Measurements from ENCODE around the gene UROC1. TPM values are rescaled to one million over a fixed set of nuclear protein-coding genes. Genes with fewer than 3 reads are reported as not detected.

UROC1 gene
- total RNA-seq, 3 donors from 2014 or later: not detected

DNA sequence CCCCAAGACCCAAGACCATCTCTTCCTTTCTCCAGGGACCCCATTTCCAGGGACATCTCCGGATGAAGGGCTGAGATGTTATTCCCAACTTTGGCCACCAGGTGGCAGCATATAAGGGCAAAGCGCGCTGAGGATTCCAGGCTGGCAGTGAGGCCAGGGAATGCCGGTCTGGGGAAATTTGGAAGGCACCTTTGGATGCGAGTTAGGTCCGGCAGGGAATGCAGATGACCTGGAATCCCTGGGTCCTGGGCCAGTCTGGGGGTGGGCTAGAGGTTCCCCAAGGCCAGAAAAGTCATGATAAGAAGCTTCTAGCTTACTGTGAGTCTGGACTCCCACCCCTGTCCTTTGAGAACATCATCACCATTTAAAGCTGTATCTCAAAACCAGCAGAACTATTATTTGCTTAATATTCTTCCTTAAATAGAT lies 4.8 kb upstream of the UROC1 start:
- Histone ChIP-seq H3K27me3 (peaks cover 3 to 22% of the 10 kb centered on the region in 2 donors), H3K4me1 (peaks cover 0 to 4% of the 10 kb centered on the region in 2 donors), H3K27ac (no peak overlapping the region), H3K4me3 (no peak overlapping the region), H3K36me3 (no peaks in the 10 kb centered on the region), H3K9me3 (no peaks in the 10 kb centered on the region)
- peak; percentile 34 to 63 for DNase-seq (ENCODE audit: low spot score in 2 of 2)
- no peak for TF ChIP-seq POLR2A (IDR thresholded peaks at IDR 0.05)
- TF ChIP-seq CTCF (IDR thresholded peaks at IDR 0.05): peak; percentile 78 to 87 (median 81)
- no peak for TF ChIP-seq POLR2AphosphoS5 (IDR thresholded peaks at IDR 0.05)
- intact Hi-C loops (cut with DNase I; ENCODE audit: low total_unique reads): loop anchor here (2.0 kb wide), 1 partner anchor 66 kb away; no protein-coding TSS in a partner anchor

DNA sequence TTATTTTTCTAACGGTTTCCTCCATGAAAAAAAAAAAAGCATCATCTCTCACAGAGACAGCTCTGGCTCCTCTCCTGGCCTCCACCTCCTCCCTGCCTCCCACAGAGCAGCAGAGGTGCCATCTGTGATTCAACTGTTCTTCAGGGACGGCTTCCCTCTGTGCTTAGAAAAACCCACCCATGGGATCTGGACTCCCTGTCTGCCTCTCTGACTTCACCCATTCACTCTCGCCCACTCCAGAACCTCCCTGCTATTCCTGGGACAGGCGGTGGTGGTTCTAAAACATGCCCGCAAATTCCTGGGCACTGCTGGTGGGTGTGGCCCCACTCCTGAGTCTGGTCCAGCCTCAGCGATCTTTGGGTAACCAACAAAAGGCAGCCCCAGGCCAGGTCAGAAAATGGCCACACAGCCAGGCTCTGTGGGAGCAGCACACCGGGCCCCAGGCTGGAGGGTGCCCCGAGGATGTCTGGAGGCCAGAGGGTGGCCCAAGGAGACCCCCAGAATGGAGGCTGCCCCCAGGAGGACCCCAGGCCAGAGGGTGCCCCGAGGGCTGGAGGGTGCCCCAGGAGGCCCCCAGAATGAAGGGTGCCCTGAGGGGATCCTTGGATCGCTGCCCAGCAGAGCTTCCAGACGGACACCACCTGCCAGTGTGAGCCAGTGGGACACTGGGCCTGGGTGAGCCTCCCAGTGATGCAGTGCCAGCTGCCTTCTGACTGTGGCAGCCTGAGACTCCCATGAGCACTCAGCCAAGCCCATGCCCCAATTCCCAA lies 3.7 kb upstream of the UROC1 start:
- TF ChIP-seq CTCF (IDR thresholded peaks at IDR 0.05) (no peak), POLR2A (IDR thresholded peaks at IDR 0.05) (no peak), POLR2AphosphoS5 (IDR thresholded peaks at IDR 0.05) (no peak)
- intact Hi-C loops (cut with DNase I; ENCODE audit: low total_unique reads): no loop called here
- Histone ChIP-seq H3K27ac (no peak overlapping the region), H3K9me3 (no peaks in the 10 kb centered on the region), H3K27me3 (peaks cover 3 to 22% of the 10 kb centered on the region in 2 donors), H3K4me3 (no peak overlapping the region), H3K4me1 (peaks cover 0 to 4% of the 10 kb centered on the region in 2 donors), H3K36me3 (no peaks in the 10 kb centered on the region)
- DNase-seq (ENCODE audit: low spot score in 2 of 2): no peak

GRCh38 chr3:126519506-126520455 lies 2.2 kb upstream of the UROC1 start:
- H3K27ac ChIP-seq: no peak overlapping the region
- H3K4me1 ChIP-seq: peaks cover 0 to 4% of the 10 kb centered on the region in 2 donors
- intact Hi-C loops (cut with DNase I; ENCODE audit: low total_unique reads): loop anchor here (5.0 kb wide), 1 partner anchor 1398 kb away; the partner anchor contains the start of gene KBTBD12
- H3K27me3 ChIP-seq: peaks cover 3 to 20% of the 10 kb centered on the region in 2 donors
- H3K36me3 ChIP-seq: no peaks in the 10 kb centered on the region
- no peak for TF ChIP-seq CTCF (IDR thresholded peaks at IDR 0.05)
- no peak for TF ChIP-seq POLR2AphosphoS5 (IDR thresholded peaks at IDR 0.05)
- TF ChIP-seq POLR2A (IDR thresholded peaks at IDR 0.05): no peak
- no peak overlapping the region for H3K4me3 ChIP-seq
- DNase-seq (ENCODE audit: low spot score in 2 of 2): no peak
- no peaks in the 10 kb centered on the region for H3K9me3 ChIP-seq

GRCh38 chr3:126518779-126519177 lies 1.2 kb upstream of the UROC1 start:
- H3K4me3 ChIP-seq: no peak overlapping the region
- H3K27me3 ChIP-seq: peaks cover 0 to 10% of the 10 kb centered on the region in 2 donors
- TF ChIP-seq CTCF (IDR thresholded peaks at IDR 0.05) (no peak), POLR2AphosphoS5 (IDR thresholded peaks at IDR 0.05) (no peak), POLR2A (IDR thresholded peaks at IDR 0.05) (no peak)
- H3K9me3 ChIP-seq: no peaks in the 10 kb centered on the region
- no peaks in the 10 kb centered on the region for H3K36me3 ChIP-seq
- no peak for DNase-seq (ENCODE audit: low spot score in 2 of 2)
- intact Hi-C loops (cut with DNase I; ENCODE audit: low total_unique reads): loop anchor here (5.0 kb wide), 1 partner anchor 1399 kb away; the partner anchor contains the start of gene KBTBD12
- H3K27ac ChIP-seq: no peak overlapping the region
- H3K4me1 ChIP-seq: no peaks in the 10 kb centered on the region

Data from breast epithelium (tissue), 4 donors.